A549 (cell line): ENCODE results near the gene KLF4.

ENCODE experiments used
- CHD4 ChIP-seq: fragments of 200-600 bp; sonication (generic); IDR thresholded peaks from 2 replicates; pipeline ENCODE4 v1.6.1; 2016; ENCODE audit warnings: antibody characterized with exemption, mild to moderate bottlenecking, borderline replicate concordance
- CTCF ChIP-seq: fragments of >200 bp; sonication (Bioruptor Twin); formaldehyde crosslinking; IDR thresholded peaks from 3 replicates; pipeline ENCODE4 v1.5.1; 2016
- ESRRA ChIP-seq: fragments of 150-350 bp; IDR thresholded peaks from 2 replicates; pipeline ENCODE4 v1.6.1; 2014; ENCODE audit warnings: mild to moderate bottlenecking, low read length, borderline replicate concordance
- HMGXB4 ChIP-seq: fragments of 250-450 bp; sonication (Bioruptor Pico); IDR thresholded peaks from 2 replicates; pipeline ENCODE4 v1.5.0; 2021; ENCODE audit warnings: mild to moderate bottlenecking, moderate library complexity, borderline replicate concordance
- HOXA7 ChIP-seq: fragments of 250-450 bp; sonication (Bioruptor Pico); IDR thresholded peaks from 2 replicates; pipeline ENCODE4 v1.5.0; 2020; ENCODE audit warnings: mild to moderate bottlenecking, moderate library complexity
- MAX ChIP-seq: IDR thresholded peaks from 2 replicates; pipeline ENCODE4 v1.6.1; 2012
- PBX3 ChIP-seq: IDR thresholded peaks from 2 replicates; pipeline ENCODE4 v1.6.1; 2012
- PHF8 ChIP-seq: fragments of 200-600 bp; sonication (generic); IDR thresholded peaks from 2 replicates; pipeline ENCODE4 v1.6.1; 2016; ENCODE audit warnings: low read depth, mild to moderate bottlenecking, antibody characterized with exemption, moderate library complexity, borderline replicate concordance
- POLR2A ChIP-seq: IDR thresholded peaks from 2 replicates; pipeline ENCODE4 v1.6.1; 2012; ENCODE audit warnings: mild to moderate bottlenecking, low read length
- RAD21 ChIP-seq, 2 experiments: fragments of >200 bp in 1 of 2; sonication (Bioruptor Twin) in 1 of 2; formaldehyde crosslinking in 1 of 2; IDR thresholded peaks in 1 of 2; conservative IDR thresholded peaks in 1 of 2; 2 replicates in 1 of 2; 3 replicates in 1 of 2; pipeline ENCODE4 v1.6.1; 2012 to 2018; ENCODE audit warnings: inconsistent platforms in 1 of 2
- REST ChIP-seq: fragments of 200-600 bp; sonication (generic); IDR thresholded peaks from 2 replicates; pipeline ENCODE4 v1.6.1; 2016; ENCODE audit warnings: antibody characterized with exemption, mild to moderate bottlenecking, moderate library complexity
- RNF2 ChIP-seq: fragments of 200-600 bp; sonication (generic); IDR thresholded peaks from 2 replicates; pipeline ENCODE4 v1.6.1; 2016; ENCODE audit warnings: low read depth, mild to moderate bottlenecking, antibody characterized with exemption, moderate library complexity, borderline replicate concordance
- USF2 ChIP-seq: fragments of 450-650 bp; IDR thresholded peaks from 2 replicates; pipeline ENCODE4 v1.6.1; 2014; ENCODE audit warnings: antibody characterized with exemption

GRCh38 chr9:107487521-107488374 is 1.8 kb downstream of the KLF4 start:
- TF ChIP-seq MAX (no peak; the same call in none of the 2 replicates), CTCF (peak; percentile 56), RNF2 (no peak), RAD21 (conservative IDR thresholded peaks at IDR 0.05 in 1 of 2, IDR thresholded peaks at IDR 0.05 in 1 of 2) (peak; percentile 37 to 55; a peak in 4 of 5 replicates), PBX3 (no peak), HMGXB4 (CRISPR knock-in tag) (no peak), USF2 (no peak), REST (no peak), POLR2A (no peak), ESRRA (no peak), CHD4 (no peak), PHF8 (no peak), HOXA7 (CRISPR knock-in tag) (no peak)
